ENCODE measurements around the gene ARFGAP1.
"Not testable (repeated sequence)": the region's sequence is repeated elsewhere in the genome, so short reads cannot be mapped to it uniquely, and the experiment has no call there.

Gene ARFGAP1

GRCh38 chr20:63293456-63293855 lies 20.8 kb downstream of the ARFGAP1 start:
- no peak for DNase-seq

GRCh38 chr20:63293871-63294535 lies 21.4 kb downstream of the ARFGAP1 start:
- DNase-seq: no peak

- DNase-seq: no peak
These were observed 21.9 kb downstream of the ARFGAP1 start for GRCh38 chr20:63294536-63294900.

GRCh38 chr20:63295018-63295417 lies 22.4 kb downstream of the ARFGAP1 start:
- no peak for DNase-seq

GRCh38 chr20:63295422-63295821 lies 22.8 kb downstream of the ARFGAP1 start:
- DNase-seq: no peak

GRCh38 chr20:63295846-63296245 lies 23.2 kb downstream of the ARFGAP1 start:
- no peak for DNase-seq

GRCh38 chr20:63296531-63297299 lies 24.1 kb downstream of the ARFGAP1 start:
- DNase-seq: no peak

- no peak for DNase-seq
These were observed 24.8 kb downstream of the ARFGAP1 start for GRCh38 chr20:63297371-63297781.

- DNase-seq: no peak
These were observed 25.4 kb downstream of the ARFGAP1 start for GRCh38 chr20:63297796-63298572.

- no peak for DNase-seq
These were observed 26.2 kb downstream of the ARFGAP1 start for GRCh38 chr20:63298731-63299312.

GRCh38 chr20:63301671-63302070 lies 29.1 kb downstream of the ARFGAP1 start:
- no peak for DNase-seq

- DNase-seq: no peak
These were observed 30.6 kb downstream of the ARFGAP1 start for GRCh38 chr20:63303095-63303666.

- DNase-seq: no peak
These were observed 32.8 kb downstream of the ARFGAP1 start for GRCh38 chr20:63305393-63305792.

- not testable (repeated sequence) for DNase-seq
These were observed 33.5 kb downstream of the ARFGAP1 start for GRCh38 chr20:63305933-63306672.

GRCh38 chr20:63306673-63307537 lies 34.3 kb downstream of the ARFGAP1 start:
- DNase-seq: no peak

GRCh38 chr20:63307538-63308217 lies 35.1 kb downstream of the ARFGAP1 start:
- no peak for DNase-seq

- no peak for DNase-seq
These were observed 35.8 kb downstream of the ARFGAP1 start for GRCh38 chr20:63308218-63308911.

GRCh38 chr20:63309261-63310071 lies 36.9 kb downstream of the ARFGAP1 start:
- DNase-seq: no peak
